GM12801 (cell line): ENCODE data around the gene P2RY14.

Experiments used
- CTCF ChIP-seq: IDR thresholded peaks from one replicate; pipeline ENCODE4 v1.5.1; 2011; ENCODE audit warnings: control low read depth; ENCODE audit not compliant: insufficient read length; ENCODE audit errors: extremely low read depth

The P2RY14 gene

GRCh38 chr3:151210676-151211381, 67.5 kb downstream of the P2RY14 start:
- TF ChIP-seq CTCF, result no peak

GRCh38 chr3:151209654-151210053, 68.7 kb downstream of the P2RY14 start:
- no peak for TF ChIP-seq CTCF

- no peak for TF ChIP-seq CTCF
These were observed 72.1 kb downstream of the P2RY14 start for GRCh38 chr3:151206201-151206600.

GRCh38 chr3:151205482-151205881, 72.9 kb downstream of the P2RY14 start:
- no peak for TF ChIP-seq CTCF

GRCh38 chr3:151204530-151205402, 73.6 kb downstream of the P2RY14 start:
- no peak for TF ChIP-seq CTCF

- no peak for TF ChIP-seq CTCF
These were observed 75.3 kb downstream of the P2RY14 start, which contains the start of gene GPR171 for GRCh38 chr3:151203051-151203420. TSS of gene GPR171 (minus strand) at chr3:151203216. CDS start at chr3:151199386, 3,830 bp downstream.

- no peak for TF ChIP-seq CTCF
These were observed 77.2 kb downstream of the P2RY14 start for GRCh38 chr3:151201051-151201730.
